GM23338 (cell line): ENCODE measurements around the gene F13A1.

ENCODE experiments used
- EZH2 ChIP-seq: fragments of 200-600 bp; sonication (generic); IDR thresholded peaks from one replicate; pipeline ENCODE4 v1.8.0; 2017; ENCODE audit warnings: antibody characterized with exemption, mild to moderate bottlenecking, low read depth; ENCODE audit not compliant: unreplicated experiment
- POLR2AphosphoS5 ChIP-seq: IDR thresholded peaks from 2 replicates; pipeline ENCODE4 v1.6.1; 2016; ENCODE audit warnings: antibody characterized with exemption, low read depth
- TF ChIP-seq, protein P1 (sequence below), 2 experiments: fragments of 200-600 bp in 1 of 2; sonication (generic) in 1 of 2; conservative IDR thresholded peaks; 2 replicates each; pipeline versions ENCODE4 v1.5.1 to v1.6.1; 2016 to 2017; ENCODE audit warnings: antibody characterized with exemption in 2 of 2, low read depth in 2 of 2, mild to moderate bottlenecking in 2 of 2, moderate library complexity in 1 of 2
- TF ChIP-seq, protein P2 (sequence below): IDR thresholded peaks from one replicate; pipeline ENCODE4 v1.6.1; 2018; ENCODE audit warnings: antibody characterized with exemption; ENCODE audit not compliant: unreplicated experiment

DNA sequence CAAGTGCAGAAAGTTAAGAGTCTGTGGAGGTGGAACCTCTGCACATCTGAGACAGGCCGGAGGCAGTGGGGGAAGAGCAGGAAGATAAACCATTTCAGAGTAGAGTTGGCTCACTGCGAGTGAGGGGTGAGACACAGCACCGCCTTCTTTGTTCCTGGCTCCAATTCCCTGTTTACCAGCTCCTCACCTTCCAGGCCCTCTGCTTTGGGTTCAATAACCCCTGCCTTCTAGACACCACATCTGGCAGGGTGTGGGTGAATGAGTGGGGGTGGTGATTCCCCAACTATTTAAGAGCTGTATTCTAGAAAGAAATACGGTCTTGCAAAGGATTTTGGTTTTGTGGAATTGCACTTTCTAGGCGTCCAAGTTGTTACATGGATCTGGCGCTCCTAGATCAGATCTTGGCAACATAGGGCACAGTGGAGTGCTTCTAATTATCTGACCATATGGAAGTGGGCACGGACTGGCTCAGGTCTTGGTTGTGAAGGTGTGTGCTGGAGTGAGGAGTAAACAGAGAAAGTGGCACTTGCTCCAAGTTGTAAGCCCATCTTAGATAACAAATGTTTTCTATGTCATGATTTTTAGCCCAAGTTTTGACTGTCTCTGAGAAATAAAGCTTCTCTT, 172.2 kb downstream of the F13A1 start:
- TF ChIP-seq POLR2AphosphoS5 = no peak
- TF ChIP-seq, protein P1, sequence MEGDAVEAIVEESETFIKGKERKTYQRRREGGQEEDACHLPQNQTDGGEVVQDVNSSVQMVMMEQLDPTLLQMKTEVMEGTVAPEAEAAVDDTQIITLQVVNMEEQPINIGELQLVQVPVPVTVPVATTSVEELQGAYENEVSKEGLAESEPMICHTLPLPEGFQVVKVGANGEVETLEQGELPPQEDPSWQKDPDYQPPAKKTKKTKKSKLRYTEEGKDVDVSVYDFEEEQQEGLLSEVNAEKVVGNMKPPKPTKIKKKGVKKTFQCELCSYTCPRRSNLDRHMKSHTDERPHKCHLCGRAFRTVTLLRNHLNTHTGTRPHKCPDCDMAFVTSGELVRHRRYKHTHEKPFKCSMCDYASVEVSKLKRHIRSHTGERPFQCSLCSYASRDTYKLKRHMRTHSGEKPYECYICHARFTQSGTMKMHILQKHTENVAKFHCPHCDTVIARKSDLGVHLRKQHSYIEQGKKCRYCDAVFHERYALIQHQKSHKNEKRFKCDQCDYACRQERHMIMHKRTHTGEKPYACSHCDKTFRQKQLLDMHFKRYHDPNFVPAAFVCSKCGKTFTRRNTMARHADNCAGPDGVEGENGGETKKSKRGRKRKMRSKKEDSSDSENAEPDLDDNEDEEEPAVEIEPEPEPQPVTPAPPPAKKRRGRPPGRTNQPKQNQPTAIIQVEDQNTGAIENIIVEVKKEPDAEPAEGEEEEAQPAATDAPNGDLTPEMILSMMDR (conservative IDR thresholded peaks at IDR 0.05; ENCODE audit: low read depth in 2 of 2) = no peak
- TF ChIP-seq EZH2 = no peak
- TF ChIP-seq, protein P2, sequence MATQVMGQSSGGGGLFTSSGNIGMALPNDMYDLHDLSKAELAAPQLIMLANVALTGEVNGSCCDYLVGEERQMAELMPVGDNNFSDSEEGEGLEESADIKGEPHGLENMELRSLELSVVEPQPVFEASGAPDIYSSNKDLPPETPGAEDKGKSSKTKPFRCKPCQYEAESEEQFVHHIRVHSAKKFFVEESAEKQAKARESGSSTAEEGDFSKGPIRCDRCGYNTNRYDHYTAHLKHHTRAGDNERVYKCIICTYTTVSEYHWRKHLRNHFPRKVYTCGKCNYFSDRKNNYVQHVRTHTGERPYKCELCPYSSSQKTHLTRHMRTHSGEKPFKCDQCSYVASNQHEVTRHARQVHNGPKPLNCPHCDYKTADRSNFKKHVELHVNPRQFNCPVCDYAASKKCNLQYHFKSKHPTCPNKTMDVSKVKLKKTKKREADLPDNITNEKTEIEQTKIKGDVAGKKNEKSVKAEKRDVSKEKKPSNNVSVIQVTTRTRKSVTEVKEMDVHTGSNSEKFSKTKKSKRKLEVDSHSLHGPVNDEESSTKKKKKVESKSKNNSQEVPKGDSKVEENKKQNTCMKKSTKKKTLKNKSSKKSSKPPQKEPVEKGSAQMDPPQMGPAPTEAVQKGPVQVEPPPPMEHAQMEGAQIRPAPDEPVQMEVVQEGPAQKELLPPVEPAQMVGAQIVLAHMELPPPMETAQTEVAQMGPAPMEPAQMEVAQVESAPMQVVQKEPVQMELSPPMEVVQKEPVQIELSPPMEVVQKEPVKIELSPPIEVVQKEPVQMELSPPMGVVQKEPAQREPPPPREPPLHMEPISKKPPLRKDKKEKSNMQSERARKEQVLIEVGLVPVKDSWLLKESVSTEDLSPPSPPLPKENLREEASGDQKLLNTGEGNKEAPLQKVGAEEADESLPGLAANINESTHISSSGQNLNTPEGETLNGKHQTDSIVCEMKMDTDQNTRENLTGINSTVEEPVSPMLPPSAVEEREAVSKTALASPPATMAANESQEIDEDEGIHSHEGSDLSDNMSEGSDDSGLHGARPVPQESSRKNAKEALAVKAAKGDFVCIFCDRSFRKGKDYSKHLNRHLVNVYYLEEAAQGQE = no peak
